ENCODE results near the gene B4GALNT2. TPM values are rescaled to one million over a fixed set of nuclear protein-coding genes. Genes with fewer than 3 reads are reported as not detected.

Gene B4GALNT2
- total RNA-seq: not detected in 2 replicates

GRCh38 chr17:49132699-49133364 lies at the start of gene B4GALNT2:
Gene B4GALNT2, plus strand, starts transcription at chr17:49132769. Its CDS starts 24 bp downstream, at chr17:49132793.

GRCh38 chr17:49210158-49211029 lies 77.8 kb downstream of the B4GALNT2 start, which contains the start of the genes ABI3 and GNGT2:
Gene ABI3, plus strand, starts transcription at chr17:49210707. Its CDS starts 18 bp downstream, at chr17:49210725.
Gene GNGT2, minus strand, starts transcription at chr17:49210574. Its CDS starts 3,152 bp downstream, at chr17:49207422.

Other genes with a start within 250 kb of the B4GALNT2 start
- gene ATP5MC1, start 240.0 kb upstream of the B4GALNT2 start, total RNA-seq: 249 and 276 TPM in 2 replicates
- gene UBE2Z, start 224.4 kb upstream of the B4GALNT2 start, total RNA-seq: 77.5 and 83.0 TPM in 2 replicates
- 149 and 156 TPM in 2 replicates for gene SNF8, start 187.9 kb upstream of the B4GALNT2 start, total RNA-seq
- gene GIP, start 164.2 kb upstream of the B4GALNT2 start, total RNA-seq: not detected in 2 replicates
- 0.20 and 0.30 TPM in 2 replicates for gene IGF2BP1, start 135.4 kb upstream of the B4GALNT2 start, total RNA-seq
- gene GNGT2, start 77.8 kb downstream of the B4GALNT2 start, total RNA-seq: 2.8 and 8.5 TPM in 2 replicates
- gene ABI3, start 77.9 kb downstream of the B4GALNT2 start, total RNA-seq: 71.1 and 73.1 TPM in 2 replicates
- gene PHOSPHO1, start 98.0 kb downstream of the B4GALNT2 start, total RNA-seq: 0.54 TPM in 1 of 2 replicates, not detected in the other
- gene ZNF652, start 229.5 kb downstream of the B4GALNT2 start, total RNA-seq: 8.6 and 9.3 TPM in 2 replicates